ENCODE measurements around the gene GNB2.

The GNB2 gene

DNA sequence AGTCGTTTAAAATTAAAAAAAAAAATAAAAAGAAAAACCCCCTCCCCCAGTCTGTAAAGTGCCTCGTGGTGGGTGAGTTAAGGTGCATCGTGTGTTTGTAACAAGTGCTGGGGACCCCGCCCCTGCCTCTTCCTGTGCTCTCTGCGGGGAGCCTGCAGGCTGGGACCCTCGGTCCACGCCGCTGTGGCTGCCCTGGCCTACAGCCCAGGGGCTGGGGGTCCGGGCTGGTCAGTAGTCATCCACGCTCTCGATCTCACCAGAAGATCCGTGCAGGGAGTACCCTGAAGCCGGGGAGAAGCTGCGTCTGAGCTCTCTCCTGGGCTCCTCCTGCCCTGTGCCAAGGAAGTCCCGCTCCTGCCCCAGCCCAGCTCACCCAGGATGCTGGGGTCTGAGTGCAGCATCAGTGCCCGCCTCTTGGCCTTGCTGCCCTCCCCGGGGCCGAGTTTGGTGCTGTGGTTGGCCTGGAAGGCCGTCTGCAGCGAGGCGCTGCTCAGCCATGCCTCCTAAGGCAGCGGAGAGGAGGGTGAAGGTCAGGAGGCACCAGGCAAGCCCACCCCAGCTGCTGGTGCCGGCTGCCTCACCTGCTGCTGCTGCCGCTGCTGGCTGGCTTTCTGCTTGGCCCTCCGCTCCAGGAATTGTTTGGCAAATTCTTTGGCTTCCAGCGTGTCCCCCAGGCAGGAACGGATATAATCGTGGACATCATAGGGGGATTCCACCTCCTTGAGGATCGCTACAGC is 8.1 kb downstream of the GNB2 start:
- peak; percentile 12 for DNase-seq (ENCODE audit: low spot score)

DNA sequence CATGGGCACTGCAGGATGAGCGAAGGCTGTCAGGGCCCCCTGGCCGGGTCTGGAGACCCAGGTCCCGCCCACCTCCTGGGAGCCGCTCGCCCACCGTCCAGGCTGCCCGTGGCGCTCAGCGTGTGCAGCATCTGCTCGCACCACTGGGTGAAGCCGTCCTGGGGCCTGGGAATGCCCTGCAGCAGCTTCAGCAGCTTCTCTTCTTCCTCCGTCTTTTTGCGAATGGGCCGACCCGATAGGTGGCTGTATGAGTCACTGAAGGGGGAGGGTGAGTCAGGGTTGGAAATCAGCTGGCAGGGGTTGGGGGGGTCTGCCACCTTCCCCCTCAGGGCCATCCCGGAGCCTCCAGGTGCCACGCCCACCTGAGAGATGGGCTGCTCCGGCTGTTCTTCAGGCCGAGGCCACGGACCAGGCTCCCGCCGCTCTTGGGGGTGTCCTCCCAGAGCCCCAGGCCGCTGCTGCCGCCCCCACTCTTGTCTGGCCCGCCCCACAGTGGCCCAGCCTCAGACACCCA is 8.7 kb downstream of the GNB2 start:
- DNase-seq (ENCODE audit: low spot score) = peak; percentile 17

DNA sequence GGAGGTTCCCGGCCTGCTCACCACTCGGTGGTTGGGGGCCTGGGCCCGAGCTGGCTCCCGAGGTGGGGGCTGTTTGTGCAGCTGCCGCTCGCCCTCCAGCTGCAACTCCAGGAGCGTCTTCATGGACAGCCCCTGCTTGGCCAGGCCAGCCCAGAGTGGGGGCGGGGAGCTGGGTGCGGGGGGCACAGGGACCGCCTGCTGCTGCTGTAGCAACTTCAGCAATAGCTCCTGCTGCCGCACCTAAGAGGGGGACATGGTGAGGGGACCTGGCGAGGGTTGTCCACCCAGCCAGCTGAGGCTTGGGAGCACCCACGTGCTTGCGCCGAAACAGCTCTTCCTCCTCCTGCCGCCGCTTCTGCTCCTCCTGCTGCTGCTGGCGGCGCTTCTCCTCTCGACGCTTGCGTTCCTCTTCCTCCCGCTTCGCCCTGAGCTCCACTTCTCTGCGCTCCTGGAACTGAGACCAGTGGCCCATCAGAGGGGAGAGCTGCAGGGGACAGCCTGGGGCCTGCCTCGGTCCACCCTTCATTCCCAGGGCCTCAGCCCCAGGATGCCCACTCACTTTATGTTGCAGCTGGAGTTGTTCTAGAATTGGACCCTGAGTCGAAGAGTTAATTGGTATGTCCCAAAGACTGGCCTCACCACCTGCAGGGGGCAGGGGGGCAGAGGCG is 9.6 kb downstream of the GNB2 start:
- peak; percentile 14 for DNase-seq (ENCODE audit: low spot score)

DNA sequence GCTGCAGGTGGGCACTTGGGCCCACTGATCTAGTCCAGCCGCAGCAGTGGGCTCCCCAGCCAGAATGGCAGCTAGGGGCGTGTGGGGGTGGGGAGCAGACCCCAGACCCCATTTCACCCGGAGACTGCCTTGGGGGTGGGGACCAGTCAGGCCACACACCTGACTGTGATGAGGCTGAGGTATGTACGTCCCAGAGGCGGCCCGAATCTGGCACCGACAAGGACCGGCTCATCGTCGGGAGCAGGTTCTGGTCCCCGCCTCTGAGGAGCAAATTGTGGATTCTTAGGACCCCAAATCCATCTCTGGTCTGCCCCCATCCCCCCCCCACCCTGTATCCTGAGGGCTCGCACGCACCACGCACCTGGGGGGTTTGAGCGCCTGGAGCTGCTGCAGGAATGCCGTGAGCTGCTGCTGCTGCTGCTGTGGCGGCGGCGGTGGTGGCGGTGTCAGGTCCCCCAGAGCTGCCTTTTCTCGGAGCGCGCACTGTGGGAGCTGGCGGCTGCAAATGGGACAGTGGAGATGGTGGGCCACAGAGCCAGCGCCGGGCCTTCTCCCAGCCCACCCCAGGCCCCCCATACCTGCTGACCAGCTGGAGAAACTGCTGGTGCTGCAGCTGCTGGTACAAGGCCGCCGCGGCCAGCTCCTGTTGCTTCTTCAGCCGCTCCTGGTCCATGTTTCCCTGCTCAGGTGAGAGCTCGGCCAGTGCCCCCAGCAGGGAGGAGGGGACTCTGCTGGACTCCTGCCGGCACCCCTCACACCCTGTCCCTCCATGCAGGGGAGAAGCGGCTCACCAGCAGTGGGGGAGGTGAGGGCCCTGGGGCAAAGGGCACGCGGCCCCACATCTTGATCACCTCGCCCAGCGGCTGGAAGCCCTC is 10.4 kb downstream of the GNB2 start:
- DNase-seq (ENCODE audit: low spot score) = peak; percentile 10

DNA sequence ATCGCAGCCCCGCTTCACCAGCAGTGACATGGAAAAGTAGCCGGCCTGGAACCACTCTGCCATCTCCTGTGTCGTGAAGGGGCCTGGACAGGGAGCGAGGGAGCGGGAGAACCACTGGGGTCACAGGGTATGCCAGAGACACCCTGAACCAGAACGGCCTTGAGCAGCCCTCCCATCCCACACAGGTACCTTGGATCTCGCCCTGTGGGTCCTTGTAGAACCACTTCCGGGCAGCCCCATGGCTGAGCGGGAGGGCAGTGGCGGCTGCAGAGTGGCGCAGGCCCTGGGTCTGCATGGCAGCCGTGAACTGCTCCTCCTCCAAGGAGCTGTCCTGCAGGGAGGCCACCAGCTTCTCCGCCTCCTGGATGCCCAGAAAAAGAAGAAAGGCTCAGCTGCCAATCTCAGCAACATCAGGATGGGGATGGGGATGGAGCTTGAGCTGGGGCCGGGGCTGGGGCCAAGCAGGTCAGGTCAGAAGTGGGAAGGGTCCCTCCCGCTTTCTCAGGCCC is 11.0 kb downstream of the GNB2 start:
- peak; percentile 7 for DNase-seq (ENCODE audit: low spot score)

DNA sequence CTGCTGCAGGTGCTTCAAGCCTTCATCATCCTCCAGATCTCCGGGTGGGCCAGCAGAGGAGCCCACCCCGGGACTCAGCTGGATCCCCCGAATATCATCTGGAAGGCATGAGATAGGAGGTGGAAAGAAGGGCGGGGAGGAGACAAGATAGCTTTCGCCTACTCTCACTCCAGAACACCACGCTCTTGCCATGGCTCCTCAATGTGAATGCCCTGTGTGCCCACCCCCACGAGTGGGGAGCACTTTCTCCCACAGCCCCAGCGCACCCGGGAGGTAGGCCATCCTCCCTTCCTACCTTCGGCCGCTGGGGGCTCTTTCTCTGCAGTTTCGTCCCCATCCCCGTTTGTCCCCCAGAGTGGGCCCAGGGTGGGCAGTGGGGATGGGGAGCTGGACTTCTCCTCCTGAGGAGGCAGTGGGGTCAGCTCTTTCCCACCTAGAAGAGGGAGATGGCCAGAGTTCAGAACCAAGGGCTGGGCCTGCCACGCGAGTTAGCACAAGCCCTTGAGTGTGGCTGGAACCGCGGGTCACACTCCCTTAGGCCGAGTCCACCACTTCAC is 11.6 kb downstream of the GNB2 start:
- DNase-seq (ENCODE audit: low spot score) = peak; percentile 10

DNA sequence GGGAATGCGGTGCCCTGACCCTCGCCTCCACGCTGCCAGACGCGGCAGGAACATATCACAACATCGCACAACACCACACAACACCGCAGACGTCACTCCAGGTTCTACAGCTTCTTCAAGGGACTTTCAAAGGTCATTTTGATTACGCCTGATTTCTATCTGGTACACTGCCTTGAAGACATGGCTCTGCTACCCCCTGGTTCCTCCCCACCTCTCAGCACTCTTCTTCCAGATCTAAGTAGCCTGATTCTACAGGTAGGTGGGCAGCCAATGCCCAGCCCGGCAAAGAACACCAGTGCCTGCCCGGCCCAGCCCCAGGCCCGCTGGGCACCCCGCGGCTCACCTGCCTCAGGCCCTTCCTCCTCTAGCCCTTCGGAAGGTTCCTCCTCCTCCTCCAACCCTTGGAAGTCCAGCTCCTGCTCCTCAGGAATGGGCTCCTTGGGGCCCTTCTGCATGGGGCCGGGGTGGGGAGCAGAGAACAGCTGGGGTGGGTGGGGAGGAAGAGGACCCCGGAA is 12.1 kb downstream of the GNB2 start:
- peak; percentile 7 for DNase-seq (ENCODE audit: low spot score)

DNA sequence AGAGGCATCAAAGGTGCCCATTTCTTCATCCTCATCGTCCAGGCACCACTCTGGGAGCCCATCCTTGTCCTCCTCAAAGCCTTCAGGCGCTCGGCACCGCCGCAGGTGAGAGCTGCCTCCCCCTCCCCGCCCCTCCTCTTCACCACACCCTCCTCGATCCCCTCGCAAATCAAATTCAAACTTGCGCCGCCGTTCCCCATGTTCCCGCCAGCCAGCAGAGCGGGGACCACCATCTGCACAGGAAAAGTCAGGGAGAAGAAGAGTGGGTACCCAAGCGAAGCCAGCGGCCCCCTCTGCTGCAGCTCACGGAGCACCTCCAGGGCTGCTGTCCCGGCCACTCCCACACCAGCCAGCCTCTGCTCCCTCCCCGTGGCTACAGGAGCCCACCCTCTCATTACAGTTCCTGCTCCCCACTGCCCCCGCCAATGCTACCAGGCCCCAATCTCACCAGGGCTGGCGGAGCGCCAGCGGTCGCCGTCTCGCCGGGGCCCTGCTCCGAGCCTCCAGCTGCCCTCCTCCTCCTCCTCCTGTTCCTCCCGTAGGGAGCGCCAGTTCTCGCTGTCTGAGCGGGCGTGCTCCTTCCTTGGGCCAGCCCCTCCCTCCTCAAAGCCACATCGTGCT is 12.8 kb downstream of the GNB2 start:
- DNase-seq (ENCODE audit: low spot score) = peak; percentile 5

DNA sequence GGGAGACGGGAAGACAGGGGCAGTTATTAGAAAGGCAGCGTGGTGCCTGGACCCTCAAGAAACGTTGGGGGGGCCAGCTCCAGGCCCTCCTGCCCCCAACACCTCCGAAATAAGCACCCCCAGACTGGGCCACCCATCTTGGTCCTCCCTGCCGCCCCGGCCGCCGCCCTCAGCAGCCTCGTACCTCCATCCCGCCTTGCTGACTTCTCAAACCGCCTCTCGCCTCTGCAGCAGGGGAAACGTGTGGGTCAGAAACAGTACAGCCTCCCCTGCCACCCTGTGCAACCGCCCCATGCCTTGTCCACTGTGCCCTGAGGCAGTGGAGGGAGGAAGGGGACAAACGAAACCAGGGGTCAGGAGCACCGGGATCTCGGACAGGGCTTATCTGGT is 13.3 kb downstream of the GNB2 start:
- peak; percentile 5 for DNase-seq (ENCODE audit: low spot score)

DNA sequence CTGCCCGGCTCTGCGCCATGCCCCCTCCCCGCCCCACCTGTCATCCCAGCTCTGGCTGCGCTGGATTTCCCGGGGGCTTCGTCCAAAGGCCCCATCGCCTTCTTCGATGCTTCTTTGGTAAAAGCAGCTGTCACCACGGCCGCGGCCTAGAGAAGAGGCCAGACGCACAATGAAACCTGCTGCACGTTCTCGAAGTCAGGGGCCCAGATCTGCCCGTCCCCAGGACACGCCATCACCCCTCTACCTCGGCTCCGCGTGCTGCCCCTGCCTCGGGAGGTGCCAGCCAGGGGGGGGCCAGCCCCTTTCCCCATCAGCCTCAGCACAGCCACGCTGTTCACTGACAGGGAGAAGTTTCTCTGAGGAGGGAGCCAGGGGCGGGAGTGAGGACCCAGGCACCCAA is 13.7 kb downstream of the GNB2 start:
- DNase-seq (ENCODE audit: low spot score) = peak; percentile 5

DNA sequence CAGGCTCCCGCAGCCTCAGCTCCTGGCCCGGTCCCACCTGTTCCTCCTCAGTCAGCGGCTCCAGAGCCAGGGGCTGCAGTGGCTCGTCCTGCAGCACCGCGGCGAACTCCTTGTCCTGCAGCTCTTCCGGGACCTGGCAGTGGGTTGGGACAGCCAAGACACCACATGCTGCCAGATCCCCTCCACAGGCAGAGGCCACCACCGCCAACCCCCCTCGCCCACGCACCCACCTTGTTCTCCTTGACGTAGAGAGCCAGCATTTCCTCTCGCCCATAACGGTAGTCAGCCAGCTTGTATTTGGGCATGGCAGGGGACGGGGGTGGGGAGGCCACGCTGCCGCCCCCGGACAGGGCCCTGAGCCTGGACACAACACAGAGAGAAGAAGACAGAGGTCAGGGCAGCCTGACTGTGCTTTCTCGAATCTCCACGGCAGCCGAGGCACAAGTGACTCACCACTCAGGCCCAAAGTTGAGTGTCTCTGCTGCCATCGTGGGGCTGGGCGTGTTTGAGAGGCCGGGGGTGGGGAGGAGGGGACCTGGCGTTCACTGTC is 14.3 kb downstream of the GNB2 start:
- DNase-seq (ENCODE audit: low spot score) = peak; percentile 61

DNA sequence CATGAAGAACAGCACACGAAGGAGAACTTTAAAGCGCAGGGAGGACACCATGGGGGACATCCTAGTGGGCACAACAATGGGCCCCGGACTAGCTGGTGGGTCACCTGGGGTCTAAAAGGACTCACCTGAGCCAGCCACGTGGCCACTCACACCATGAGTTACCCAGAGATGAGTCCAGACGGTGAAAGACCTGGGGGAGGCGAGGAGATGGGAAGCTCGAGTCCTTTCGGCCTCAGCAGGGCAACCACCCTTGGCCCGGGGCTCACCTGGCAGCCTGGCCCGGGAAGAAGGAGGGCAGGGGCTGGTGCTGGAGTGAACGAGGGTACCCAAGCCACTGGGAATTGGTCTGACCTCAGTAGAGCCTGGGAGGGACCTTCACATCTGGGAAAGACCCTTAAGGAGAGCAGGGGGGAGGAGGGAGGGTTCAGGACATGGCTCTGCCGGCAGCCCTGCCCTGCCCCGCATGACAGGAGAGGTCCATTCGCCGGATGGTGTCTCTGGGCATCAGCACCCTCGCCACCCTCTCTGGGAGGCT is 14.9 kb downstream of the GNB2 start:
- DNase-seq (ENCODE audit: low spot score) = no peak

DNA sequence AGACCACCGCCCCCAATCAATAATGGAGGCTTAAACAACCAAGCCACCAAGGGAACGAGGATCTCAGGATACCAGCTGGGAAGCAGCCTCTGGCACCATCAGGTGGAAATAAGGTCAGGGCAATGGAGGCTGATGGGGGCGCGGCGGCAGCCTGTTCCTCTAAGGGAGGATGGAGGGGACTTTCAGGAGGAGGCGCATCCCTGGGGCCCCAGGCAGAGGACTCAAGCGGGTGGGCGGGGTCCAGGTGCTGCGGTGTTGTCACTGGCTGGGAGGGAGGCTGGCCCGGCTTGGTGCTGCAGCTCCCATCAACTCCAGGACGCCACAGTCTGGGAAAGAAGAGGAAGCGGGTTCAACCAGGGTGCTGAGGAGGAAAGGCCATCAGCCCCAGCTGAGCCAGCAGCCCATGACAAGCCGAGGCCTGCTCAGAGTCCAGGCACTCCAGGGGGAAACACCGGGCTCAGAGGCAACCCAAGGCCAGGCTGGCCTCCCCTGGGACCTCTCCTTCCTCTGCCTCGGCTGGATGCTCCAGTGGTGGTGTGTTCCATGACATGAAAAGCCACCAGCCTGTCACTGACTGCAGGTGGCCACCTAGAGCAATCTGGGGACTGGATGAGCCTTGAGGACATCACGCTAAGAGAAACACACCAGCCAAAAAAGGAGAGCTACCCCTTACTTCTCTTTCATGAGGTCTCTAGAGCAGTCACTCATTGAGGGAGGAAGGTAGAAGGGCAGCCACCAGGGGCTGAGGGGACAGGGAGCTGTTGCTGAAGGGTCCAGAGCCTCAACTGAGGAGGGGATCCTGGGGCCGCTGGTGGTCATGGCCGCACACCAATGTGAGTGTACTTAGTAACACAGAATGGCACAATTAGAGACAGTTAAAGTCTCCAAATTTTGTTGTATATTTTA is 15.9 kb downstream of the GNB2 start:
- DNase-seq (ENCODE audit: low spot score) = no peak

DNA sequence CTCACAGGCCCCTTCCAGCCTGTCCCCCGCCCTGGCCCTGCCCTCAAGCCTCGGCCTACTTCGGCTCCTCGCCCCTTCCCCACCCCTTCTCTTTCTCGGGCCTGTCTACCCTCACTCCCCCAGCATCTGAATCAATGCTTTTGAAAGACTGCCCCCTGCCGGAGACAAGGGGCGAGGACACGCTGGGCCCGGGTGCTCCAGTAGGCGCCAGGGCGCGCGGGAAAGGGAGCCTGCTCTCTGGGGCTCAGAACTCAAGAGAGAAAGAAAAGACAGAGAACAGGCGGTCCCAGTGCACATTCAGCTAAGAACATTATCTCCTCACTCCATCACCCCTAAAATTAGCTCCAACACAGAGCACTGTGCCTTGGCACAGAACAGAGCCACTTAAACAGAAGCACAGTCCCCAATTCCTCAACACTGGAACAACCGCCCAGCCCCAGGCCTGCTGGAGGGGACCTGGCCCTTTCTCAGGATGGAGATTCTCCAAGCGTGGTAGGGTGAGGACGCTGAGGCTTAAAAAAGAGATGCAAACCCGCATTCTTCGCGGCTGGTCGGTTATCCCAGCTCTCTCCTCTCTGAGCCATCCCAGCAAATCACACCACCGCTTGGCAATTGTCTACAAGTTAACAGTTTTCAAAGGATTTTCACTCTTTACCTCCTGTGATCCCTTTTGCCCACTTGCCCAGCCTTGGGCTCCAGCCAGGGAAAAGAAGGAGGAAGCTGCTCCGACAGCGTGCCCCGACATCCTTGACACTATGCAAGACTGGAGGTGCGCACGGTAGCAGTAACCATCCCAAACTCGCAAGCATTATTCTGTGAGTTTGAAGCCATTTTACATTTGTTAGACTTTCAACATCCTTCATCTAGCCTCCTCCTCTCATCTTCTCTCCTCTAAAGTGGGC is 18.4 kb downstream of the GNB2 start:
- DNase-seq (ENCODE audit: low spot score) = peak; percentile 91

DNA sequence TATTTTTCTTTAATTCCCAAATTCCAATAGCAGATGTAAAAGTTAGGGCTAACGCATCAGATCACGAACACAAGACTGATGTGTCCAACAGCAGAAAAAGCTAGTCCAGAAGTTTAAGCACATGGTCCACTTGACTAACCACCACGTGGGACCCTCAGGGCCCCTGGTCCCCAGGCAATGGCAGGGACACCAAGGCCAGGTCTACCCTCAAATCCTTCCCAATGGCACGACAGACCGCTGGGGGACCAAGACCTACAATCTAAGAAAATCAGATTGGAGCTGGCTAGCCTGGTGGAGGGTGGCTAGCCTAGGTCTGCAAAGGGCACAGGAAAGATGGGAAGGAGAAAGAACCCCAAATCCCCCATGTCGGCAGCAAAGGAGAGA is 19.0 kb downstream of the GNB2 start:
- DNase-seq (ENCODE audit: low spot score) = no peak

DNA sequence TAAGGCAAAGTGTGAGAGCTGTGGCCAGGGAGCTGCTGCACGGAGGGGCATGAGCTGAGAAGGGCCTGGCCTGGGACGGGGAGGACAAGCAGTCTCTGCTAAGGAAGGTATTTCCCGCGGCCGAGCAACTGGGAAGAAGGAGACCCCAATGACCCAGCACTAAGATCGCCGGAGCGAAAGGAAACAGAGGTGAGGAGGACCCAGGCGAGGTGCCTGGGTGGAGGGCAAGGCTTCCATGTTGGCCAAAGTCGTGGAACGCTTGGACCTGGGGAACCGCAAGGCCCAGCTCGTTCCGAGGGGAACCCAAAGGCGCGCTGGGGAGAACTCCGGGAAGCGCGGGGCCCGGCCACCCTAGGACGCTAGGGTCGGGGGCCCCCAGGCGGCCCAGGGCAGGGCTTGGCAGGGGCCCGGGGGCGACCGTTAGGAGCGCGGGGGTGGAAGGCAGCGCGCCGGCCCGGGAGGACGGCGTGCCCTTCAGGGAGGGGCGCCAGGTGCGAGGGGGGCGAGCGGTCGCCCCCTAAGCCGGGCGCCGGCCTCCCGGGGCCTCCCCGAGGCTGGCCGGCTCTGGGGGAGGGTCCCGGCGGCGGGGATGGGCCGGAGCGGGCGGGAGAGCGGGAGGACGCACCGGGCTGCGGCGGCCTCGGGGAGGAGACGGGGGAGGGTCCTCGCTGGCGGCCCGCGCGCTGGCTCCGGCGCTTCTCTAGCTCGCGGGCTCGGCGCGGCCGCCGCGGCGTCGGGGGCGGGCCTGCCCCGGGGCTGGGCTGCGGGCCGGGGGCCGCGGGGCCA is 20.0 kb downstream of the GNB2 start:
- peak; percentile 44 for DNase-seq (ENCODE audit: low spot score)

DNA sequence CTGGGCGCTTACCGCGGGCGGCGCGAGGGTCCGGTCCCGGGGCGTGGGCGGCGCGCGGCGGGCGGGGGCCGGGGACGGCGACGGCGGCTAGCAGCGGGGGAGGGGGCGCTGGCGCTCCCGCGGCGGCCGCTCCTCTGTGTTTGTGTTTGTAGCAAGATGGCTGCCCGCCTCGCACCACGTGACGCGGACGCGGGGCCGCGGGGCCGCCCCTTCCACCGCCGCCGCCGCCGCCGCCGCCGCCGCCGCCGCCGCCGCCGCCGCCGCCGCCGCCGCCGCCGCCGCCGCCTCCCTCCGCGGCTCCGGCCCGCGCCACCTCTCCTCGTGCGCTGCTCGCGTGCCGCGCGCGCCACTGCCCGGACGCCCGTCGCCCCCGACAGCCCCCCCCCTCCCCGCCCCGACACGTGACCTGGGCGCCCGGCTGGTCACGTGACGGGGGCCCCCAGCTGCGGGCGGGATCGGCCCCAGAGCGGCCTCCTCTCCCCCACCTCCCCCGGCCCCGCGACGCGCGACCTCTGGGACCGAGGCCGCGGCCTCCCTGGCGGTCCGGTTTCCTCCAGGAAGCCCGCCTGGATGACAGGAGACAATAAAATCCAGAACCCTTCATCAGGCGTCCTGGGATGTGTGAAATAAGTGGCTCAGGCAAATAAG is 20.7 kb downstream of the GNB2 start, which contains the start of gene GIGYF1:
Gene GIGYF1, minus strand, starts transcription at position 153 of the 648 bp plus-strand sequence. CDS start 6,012 bp downstream, outside the sequence.
- peak; percentile 91 for DNase-seq (ENCODE audit: low spot score)
